WTC11 (cell line): Measurements from ENCODE around the gene EFCAB12.

ENCODE experiments used
- NR2C2 ChIP-seq: sonication (generic); formaldehyde crosslinking; IDR thresholded peaks from 2 replicates; pipeline ENCODE4 v1.8.0; 2022; ENCODE audit warnings: mild to moderate bottlenecking, missing genetic modification reagents
- STAT6 ChIP-seq: sonication (generic); formaldehyde crosslinking; conservative IDR thresholded peaks from 2 replicates; pipeline ENCODE4 v1.8.1; 2023; ENCODE audit warnings: mild to moderate bottlenecking, low read depth, missing genetic modification reagents, moderate library complexity
- TCF7 ChIP-seq: sonication (generic); formaldehyde crosslinking; IDR thresholded peaks from 2 replicates; pipeline ENCODE4 v1.8.0; 2022; ENCODE audit warnings: mild to moderate bottlenecking, low read depth, missing genetic modification reagents, moderate library complexity

GRCh38 chr3:129371041-129371826 is 57.2 kb downstream of the EFCAB12 start:
- no peak for TF ChIP-seq STAT6 (CRISPR knock-in tag)
- TF ChIP-seq NR2C2: no peak
- no peak for TF ChIP-seq TCF7 (CRISPR knock-in tag)
